ENCODE data around the gene CALML4.
"Not testable (repeated sequence)": the region's sequence is repeated elsewhere in the genome, so short reads cannot be mapped to it uniquely, and the experiment has no call there.

The CALML4 gene, protein sequence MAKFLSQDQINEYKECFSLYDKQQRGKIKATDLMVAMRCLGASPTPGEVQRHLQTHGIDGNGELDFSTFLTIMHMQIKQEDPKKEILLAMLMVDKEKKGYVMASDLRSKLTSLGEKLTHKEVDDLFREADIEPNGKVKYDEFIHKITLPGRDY

DNA sequence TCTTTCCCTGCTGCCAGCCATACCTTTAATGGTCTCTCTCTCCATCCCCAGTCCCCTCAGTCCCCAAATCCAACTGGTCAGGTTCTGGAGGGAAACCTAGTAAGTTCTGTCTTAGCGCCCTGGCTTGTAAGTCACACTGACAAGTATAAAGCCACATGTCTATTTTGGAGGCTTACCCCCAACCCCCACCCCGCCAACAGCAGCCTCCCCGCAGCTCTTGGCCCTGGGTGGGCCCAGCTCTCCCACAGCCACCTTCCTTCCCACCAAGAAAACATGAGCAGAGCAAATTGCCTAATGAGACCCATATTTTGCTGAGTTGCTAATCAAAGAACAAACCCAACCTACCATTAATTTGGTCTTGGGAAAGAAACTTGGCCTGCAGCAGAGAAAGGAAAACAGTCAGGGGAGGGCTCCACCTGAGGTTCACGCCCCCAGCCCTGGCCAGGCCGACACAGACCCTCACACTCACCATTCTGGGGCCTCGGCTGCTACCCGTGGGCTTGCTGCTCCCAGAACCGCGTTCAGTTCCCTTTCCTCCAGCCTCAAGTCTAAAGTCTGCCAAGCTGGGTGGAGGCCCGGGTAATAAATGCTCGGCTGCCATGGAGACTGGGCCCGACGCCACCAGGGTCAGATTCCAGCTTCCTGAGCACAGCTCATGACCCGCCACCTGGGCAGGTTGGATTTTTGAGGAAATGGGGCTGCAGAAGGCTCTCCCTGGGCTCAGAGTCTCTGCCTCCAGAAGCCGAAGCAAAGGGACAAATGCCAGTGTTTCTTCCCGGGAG is at the start of gene CALML4:
Gene CALML4, minus strand, starts transcription at position 557 of the 782 bp plus-strand sequence. Its CDS starts 85 bp downstream, at position 472.
- no peak for DNase-seq

DNA sequence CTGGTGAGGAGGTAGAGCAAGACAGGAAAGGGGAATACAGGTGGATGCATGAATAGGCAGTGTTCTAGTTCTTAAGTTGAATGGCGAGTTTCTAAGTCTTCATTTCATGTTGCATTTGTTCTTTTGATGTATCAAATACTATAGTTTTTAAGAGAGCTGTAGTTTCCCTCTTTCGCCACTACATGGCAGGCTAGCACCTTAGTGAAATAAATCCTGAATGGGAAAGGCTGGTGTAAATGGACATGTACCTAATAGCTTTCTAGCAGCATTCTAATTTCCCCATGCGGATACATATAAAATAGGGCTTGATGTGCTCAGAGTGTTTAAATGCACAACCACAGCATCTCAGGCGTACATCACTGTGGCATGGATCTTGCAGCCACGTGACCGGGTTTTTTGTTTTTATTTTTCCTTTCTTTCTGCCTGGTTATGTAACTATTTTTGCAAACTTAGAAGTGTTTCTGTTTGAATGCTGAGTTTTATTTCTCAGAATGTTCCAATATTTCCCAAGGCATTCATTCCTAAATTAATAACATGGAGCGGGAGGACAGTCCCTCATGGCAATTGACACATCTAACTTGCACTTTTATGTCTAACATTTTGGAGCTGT is 47.9 kb upstream of the CALML4 start:
- no peak for DNase-seq

DNA sequence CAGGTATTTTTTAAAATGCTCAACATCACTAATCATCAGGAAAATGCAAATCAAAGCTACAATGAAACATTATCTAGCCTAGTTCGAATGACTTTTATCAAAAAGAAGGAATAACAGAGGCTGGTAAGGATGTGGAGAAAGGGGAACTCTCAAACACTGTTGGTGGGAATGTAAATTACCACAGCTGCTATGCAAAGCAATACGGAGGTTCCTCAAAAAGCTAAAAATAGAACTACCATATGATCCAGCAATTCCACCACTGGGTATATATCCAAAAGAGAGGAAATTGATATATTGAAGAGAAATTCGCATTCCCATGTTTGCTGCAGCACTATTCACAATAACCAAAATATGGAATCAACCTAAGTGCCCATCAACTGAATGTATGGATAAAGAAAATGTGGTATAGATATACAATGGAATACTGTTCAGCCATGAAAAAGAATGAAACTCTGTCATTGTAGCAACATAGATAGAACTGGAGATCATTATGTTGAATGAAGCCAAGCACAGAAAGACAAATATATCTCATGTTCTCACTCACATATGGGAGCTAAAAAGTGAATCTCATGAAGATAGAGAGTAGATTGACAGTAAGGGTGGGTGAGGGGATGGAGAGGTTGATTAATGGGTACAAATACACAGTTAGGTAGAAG is 44.1 kb upstream of the CALML4 start:
- no peak for DNase-seq

GRCh38 chr15:68244235-68244634 is 39.1 kb upstream of the CALML4 start:
- no peak for DNase-seq

- no peak for DNase-seq
These were observed 36.2 kb upstream of the CALML4 start for GRCh38 chr15:68241088-68241935.

DNA sequence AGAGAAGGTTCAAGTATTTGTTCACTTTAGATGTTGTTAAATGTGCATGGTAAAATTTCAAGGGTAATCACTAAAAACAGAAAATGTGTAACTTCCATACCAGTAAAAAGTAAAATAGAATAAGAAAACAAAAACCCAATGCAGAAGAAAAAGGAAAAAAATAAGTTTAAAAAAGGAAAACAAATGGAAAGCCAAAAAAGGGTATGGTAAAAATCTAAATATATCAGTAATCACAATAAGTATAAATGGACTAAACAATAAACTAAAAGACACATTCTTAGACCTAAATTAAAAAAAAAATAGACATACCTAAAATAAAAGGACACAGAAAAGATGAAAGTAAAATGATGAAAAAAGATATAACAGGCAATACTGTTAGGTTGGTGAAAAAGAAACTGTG is 33.9 kb upstream of the CALML4 start:
- DNase-seq = no peak

- no peak for DNase-seq
These were observed 29.9 kb upstream of the CALML4 start for GRCh38 chr15:68235022-68235421.

GRCh38 chr15:68234520-68234919 is 29.4 kb upstream of the CALML4 start:
- DNase-seq = not testable (repeated sequence)

DNA sequence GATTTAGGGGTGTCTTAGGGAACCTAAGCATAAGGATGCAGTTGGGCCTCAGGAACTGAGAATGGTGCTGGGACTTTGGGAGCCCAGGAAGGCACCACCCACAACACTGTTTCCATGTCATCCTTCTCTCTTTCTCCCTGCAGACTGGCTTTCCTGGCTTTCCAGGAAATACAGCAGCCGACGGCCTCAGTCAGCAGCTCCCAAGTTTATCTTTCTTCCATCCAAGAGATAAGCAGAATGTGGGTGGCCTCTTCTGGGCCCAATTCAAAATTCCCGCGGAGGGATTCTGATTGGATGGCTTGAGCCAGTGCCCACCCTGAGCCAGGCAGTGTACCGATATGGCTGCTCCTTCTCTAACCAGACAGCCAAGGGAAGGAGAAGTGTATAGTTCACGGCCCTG is 28.9 kb upstream of the CALML4 start:
- no peak for DNase-seq

- DNase-seq = no peak
These were observed 27.8 kb upstream of the CALML4 start for GRCh38 chr15:68232937-68233336.

GRCh38 chr15:68232449-68232848 is 27.3 kb upstream of the CALML4 start:
- no peak for DNase-seq

GRCh38 chr15:68231102-68231818 is 26.1 kb upstream of the CALML4 start:
- no peak for DNase-seq

- DNase-seq = no peak
These were observed 25.3 kb upstream of the CALML4 start for GRCh38 chr15:68230157-68231100.

DNA sequence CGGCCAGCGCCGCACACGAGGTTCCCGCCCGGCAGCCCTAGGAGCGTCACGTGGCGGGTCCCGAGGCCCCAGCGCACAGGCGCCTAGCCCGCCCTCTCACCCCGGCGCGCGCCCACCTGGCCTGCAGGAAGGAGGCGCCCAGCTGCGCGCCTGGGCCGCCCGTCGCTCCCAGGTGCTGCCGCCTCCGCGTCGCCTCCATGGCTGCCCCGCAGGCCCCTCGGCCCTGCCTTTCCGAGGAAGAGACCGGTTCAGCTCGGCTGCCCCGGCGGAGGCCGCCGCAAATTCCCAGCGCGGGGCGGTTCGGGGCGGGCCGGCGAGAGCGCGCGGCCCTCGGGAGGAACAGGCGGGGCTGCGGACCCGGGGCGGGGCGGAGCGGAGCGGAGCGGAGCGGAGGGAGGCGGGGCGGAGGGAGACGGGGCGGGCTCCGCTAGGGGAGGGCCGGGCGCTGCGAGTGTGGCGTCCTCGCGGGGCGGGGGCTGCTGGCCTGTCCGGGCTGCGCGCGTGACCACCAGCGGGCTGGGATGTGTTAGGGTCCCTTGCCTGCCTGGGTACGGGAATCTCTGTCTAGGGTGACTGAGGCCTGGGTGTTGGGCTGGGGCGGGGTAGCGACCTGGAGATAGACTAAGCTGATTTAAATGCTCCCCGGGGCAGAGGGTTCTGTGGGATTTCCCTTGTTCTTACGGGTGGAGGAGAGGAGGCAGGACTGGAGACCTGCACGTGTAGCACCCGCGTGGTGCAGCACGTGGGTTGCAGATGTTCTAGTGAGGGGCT is 24.4 kb upstream of the CALML4 start, which contains the start of gene CLN6:
Gene CLN6, minus strand, starts transcription at position 343 of the 771 bp plus-strand sequence. Its CDS starts 144 bp downstream, at position 199.
- peak; percentile 70 to 75 for DNase-seq

DNA sequence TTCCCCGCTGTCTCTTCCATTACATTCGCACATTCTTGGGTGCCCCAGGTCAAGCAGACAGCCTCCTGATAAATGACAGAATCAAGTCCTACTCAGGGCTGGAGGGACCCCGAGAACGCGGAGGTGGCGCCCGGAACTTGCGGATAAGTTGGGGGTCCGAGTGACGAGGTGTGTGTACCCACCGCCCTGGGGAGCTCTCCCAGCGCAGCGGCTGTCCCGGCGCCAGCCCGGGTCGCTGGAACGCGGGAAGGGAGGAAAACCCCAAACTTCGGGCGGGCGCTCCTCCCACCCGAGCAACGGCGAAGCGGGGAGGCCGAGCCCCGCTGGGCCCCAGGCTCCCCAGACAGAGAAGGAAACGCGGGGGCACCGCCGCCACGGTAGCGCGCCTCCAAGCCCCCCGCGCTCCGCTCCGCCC is 23.8 kb upstream of the CALML4 start:
- DNase-seq = no peak

DNA sequence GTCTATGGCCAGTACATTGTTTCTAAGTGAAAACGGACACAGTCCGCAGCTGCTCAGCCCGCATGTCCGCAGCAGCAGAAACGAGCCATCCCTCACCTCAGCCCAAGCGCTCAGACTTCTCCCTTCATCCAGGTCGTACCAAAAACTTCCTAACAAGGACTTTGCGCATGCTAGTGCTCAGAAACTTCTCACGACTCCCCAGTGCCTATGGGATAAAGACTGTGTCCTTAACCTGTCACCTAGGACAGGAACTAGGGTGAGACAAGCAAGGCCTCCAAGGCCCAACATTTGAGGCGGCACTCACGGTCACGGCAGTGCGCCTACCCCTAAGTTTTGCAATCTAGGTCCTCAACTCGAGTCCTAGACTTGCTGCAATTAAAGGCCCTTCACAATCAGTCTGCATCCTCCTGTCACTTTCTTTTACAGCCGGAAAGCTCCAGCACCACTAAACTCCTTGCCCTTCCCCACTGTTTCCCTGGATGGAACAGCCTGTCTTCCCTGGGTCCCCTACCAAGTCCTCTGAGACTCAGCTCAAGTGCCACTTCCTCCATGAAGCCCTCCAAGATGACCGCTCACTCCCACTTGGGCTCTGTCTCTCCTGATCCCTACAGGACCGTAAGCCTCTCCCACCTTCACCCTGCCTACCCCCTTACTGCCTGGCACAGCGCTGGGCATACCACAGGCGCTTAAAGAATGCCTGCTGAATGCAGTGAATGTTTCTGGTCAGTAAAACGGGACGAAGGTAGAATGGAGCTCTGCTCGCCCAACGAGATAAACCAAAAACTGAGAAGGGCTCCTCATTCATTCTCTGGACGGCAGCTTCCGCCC is 23.2 kb upstream of the CALML4 start:
- no peak for DNase-seq

DNA sequence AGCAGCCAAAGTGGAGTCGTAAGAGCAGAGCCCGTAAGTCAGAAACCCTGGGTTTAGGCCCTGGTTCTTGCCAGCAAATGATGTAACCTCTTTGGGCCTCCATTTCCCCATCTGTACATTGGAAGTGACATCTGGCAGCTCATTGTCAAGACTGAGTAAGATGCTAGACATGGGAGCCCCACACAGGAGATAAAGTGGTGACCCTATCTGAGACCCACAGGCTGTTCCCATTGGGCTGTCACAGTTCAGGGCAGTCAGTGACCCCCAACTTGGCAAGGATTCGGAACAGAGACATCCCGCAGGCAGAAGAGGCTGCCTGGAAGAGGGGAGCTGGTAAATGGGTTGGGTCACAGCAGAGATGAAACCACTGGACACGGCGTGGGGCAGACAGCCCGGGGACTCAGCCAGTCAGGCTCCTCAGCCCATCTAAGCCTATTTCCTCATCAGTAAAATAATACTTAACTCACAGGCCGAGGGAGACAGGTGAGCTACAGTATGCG is 22.6 kb upstream of the CALML4 start:
- DNase-seq = no peak

DNA sequence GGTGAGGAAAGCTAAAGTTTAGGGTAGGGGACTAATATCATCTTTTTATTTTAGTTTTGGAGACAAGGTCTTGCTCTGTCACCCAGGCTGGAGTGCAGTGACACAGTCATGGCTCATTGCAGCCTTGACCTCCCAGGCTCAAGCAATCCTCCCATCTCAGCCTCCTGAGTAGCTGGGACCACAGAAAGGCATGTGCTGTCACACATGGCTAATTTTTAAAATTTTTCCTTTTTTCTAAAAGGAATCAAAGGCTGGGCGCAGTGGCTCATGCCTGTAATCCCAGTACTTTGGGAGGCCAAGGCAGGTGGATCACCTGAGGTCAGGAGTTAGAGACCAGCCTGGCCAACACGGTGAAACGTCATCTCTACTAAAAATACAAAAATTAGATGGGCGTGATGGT is 20.3 kb upstream of the CALML4 start:
- not testable (repeated sequence) for DNase-seq

Data from activated CD4-positive, alpha-beta T cell treated with anti-CD3 and anti-CD28 coated beads, Interleukin-2, amount 50 U/mL, for 4 hours (primary cell).